ENCODE data around the gene HSPA2.

The HSPA2 gene

GRCh38 chr14:64540208-64541202, at the start of gene HSPA2:
HSPA2 (plus strand) TSS chr14:64540741; CDS start chr14:64540850, 109 bp downstream.
- no peak for DNase-seq

- DNase-seq, result no peak
Measured at GRCh38 chr14:64491637-64492036, 48.9 kb upstream of the HSPA2 start.

GRCh38 chr14:64493455-64493854, 47.1 kb upstream of the HSPA2 start:
- no peak for DNase-seq

- no peak for DNase-seq
Measured at GRCh38 chr14:64495252-64495651, 45.3 kb upstream of the HSPA2 start.

GRCh38 chr14:64496764-64497163, 43.8 kb upstream of the HSPA2 start:
- no peak for DNase-seq

- DNase-seq, result no peak
Measured at GRCh38 chr14:64500088-64500487, 40.5 kb upstream of the HSPA2 start.

- no peak for DNase-seq
Measured at GRCh38 chr14:64501411-64502171, 39.0 kb upstream of the HSPA2 start.

GRCh38 chr14:64502456-64502855, 38.1 kb upstream of the HSPA2 start:
- no peak for DNase-seq

GRCh38 chr14:64502887-64503433, 37.6 kb upstream of the HSPA2 start:
- DNase-seq, result no peak

- DNase-seq, result peak; percentile 51
Measured at GRCh38 chr14:64503434-64504309, 36.9 kb upstream of the HSPA2 start, which contains the start of gene ZBTB25. ZBTB25 (minus strand) TSS chr14:64503838; CDS start chr14:64490533, 13,305 bp downstream.

GRCh38 chr14:64504310-64504896, 36.1 kb upstream of the HSPA2 start, which contains the start of gene ZBTB1:
ZBTB1 (plus strand) TSS chr14:64504770; CDS start chr14:64521505, 16,735 bp downstream.
- DNase-seq, result no peak

GRCh38 chr14:64504897-64505794, 35.4 kb upstream of the HSPA2 start:
- DNase-seq, result no peak

- no peak for DNase-seq
Measured at GRCh38 chr14:64506721-64507120, 33.8 kb upstream of the HSPA2 start.

- no peak for DNase-seq
Measured at GRCh38 chr14:64507376-64508156, 33.0 kb upstream of the HSPA2 start.

- DNase-seq, result no peak
Measured at GRCh38 chr14:64508215-64508776, 32.2 kb upstream of the HSPA2 start.

- no peak for DNase-seq
Measured at GRCh38 chr14:64509036-64509435, 31.5 kb upstream of the HSPA2 start.

GRCh38 chr14:64510825-64511671, 29.5 kb upstream of the HSPA2 start:
- no peak for DNase-seq

GRCh38 chr14:64513271-64513670, 27.3 kb upstream of the HSPA2 start:
- no peak for DNase-seq

GRCh38 chr14:64515053-64515452, 25.5 kb upstream of the HSPA2 start:
- no peak for DNase-seq
